Measurements from ENCODE around the gene SCN9A.

- TF ChIP-seq CTCF (IDR thresholded peaks at IDR 0.05) (no peak), EP300 (IDR thresholded peaks at IDR 0.05) (no peak)
These were observed 205.4 kb downstream of the SCN9A start for GRCh38 chr2:166170356-166170755.
